H1 (cell line): ENCODE results near the gene ZBTB20. TPM values are rescaled to one million over a fixed set of nuclear protein-coding genes. Genes with fewer than 3 reads are reported as not detected.

ENCODE experiments used
- CTCF ChIA-PET: fragments of 300-600 bp; sonication (Branson Sonifier 250); formaldehyde crosslinking; loops from one replicate; lab custom pipeline; 2021; ENCODE audit not compliant: partially characterized antibody; lab: Charles Lee
- POLR2A ChIA-PET: fragments of 300-600 bp; sonication (Branson Sonifier 250); formaldehyde crosslinking; loops from one replicate; lab custom pipeline; 2021; ENCODE audit warnings: inconsistent platforms; ENCODE audit not compliant: partially characterized antibody; lab: Charles Lee
- DNase-seq, 2 experiments: peaks; one replicate each; pipeline versions ENCODE4 v3.0.0 to v3.0.0-alpha.2; 2010 to 2022; ENCODE audit warnings: low spot score in 2 of 2, low read depth in 1 of 2, mixed read lengths in 1 of 2
- FAIRE-seq: peaks from 2 replicates; lab custom pipeline; 2011; peaks lifted over from hg19 to GRCh38; lab: Jason Lieb, UNC
- H2AFZ ChIP-seq: 2 replicates; pipeline ENCODE4 v1.8.1; 2012; ENCODE audit warnings: low read length, inconsistent platforms
- H2AK5ac ChIP-seq: 2 replicates; pipeline ENCODE4 v1.6.1; 2013; ENCODE audit warnings: low read depth, low read length
- H2BK120ac ChIP-seq: replicated peaks from 2 replicates; pipeline ENCODE3; 2013; ENCODE audit warnings: low read depth, low read length, inconsistent platforms
- H2BK12ac ChIP-seq: 2 replicates; pipeline ENCODE4 v1.6.1; 2013; ENCODE audit warnings: low read depth, low read length
- H2BK15ac ChIP-seq: 2 replicates; pipeline ENCODE4 v1.6.1; 2013; ENCODE audit warnings: low read length
- H2BK20ac ChIP-seq: 2 replicates; pipeline ENCODE4 v1.6.1; 2013; ENCODE audit warnings: low read length
- H2BK5ac ChIP-seq: 2 replicates; pipeline ENCODE4 v1.6.1; 2013; ENCODE audit warnings: low read depth, low read length
- H3K14ac ChIP-seq: 2 replicates; pipeline ENCODE4 v1.6.1; 2013; ENCODE audit warnings: inconsistent platforms; ENCODE audit not compliant: insufficient read length
- H3K18ac ChIP-seq: 2 replicates; pipeline ENCODE4 v1.6.1; 2013; ENCODE audit warnings: low read length; ENCODE audit errors: extremely low read depth
- H3K23ac ChIP-seq: 2 replicates; pipeline ENCODE4 v1.6.1; 2013; ENCODE audit warnings: inconsistent platforms; ENCODE audit not compliant: insufficient read length
- H3K23me2 ChIP-seq: 2 replicates; pipeline ENCODE4 v1.6.1; 2013; ENCODE audit warnings: low read depth, low read length
- H3K27ac ChIP-seq: 2 replicates; pipeline ENCODE4 v1.6.1; 2011; ENCODE audit warnings: low read depth, low read length, inconsistent platforms
- H3K27me3 ChIP-seq, 4 experiments: replicated peaks in 1 of 4; 1 replicate in 1 of 4; 2 replicates in 3 of 4; pipeline versions ENCODE4 v1.6.1 to v1.8.1; 2011 to 2013; ENCODE audit warnings: low read length in 3 of 4, mild to moderate bottlenecking in 3 of 4, inconsistent platforms in 2 of 4, mixed read lengths in 2 of 4, moderate library complexity in 1 of 4; ENCODE audit not compliant: control insufficient read depth in 3 of 4, insufficient read depth in 3 of 4; ENCODE audit errors: extremely low read depth in 1 of 4
- H3K36me3 ChIP-seq, 4 experiments: 2 replicates each; pipeline versions ENCODE4 v1.6.1 to v1.8.1; 2011 to 2013; ENCODE audit warnings: mild to moderate bottlenecking in 4 of 4, low read length in 3 of 4, moderate library complexity in 2 of 4, control low read depth in 1 of 4, inconsistent platforms in 1 of 4; ENCODE audit not compliant: insufficient read depth in 4 of 4, control insufficient read depth in 2 of 4
- H3K4ac ChIP-seq: replicated peaks from 2 replicates; pipeline ENCODE3; 2013; ENCODE audit warnings: low read length, low read depth, mixed read lengths, inconsistent platforms; ENCODE audit not compliant: insufficient read length
- H3K4me1 ChIP-seq, 4 experiments: replicated peaks in 1 of 4; 1 replicate in 1 of 4; 2 replicates in 3 of 4; pipeline versions ENCODE4 v1.6.1 to v1.8.1; 2011 to 2013; ENCODE audit warnings: low read length in 3 of 4, inconsistent platforms in 2 of 4, mixed read lengths in 1 of 4; ENCODE audit not compliant: insufficient read depth in 4 of 4, control insufficient read depth in 3 of 4
- H3K4me2 ChIP-seq, 2 experiments: 2 replicates each; pipeline versions ENCODE4 v1.6.1 to v1.8.1; 2011 to 2013; ENCODE audit warnings: low read depth in 2 of 2, low read length in 2 of 2, control low read depth in 1 of 2, inconsistent platforms in 1 of 2, mild to moderate bottlenecking in 1 of 2; ENCODE audit not compliant: insufficient read depth in 1 of 2
- H3K4me3 ChIP-seq, 4 experiments: fragments of 200-600, 300-600 bp in 1 of 4; sonication (generic), shearing (Covaris generic), sonication (Bioruptor Twin) in 1 of 4; 2 replicates each; pipeline versions ENCODE4 v1.5.1 to v1.8.1; 2011 to 2016; ENCODE audit warnings: low read length in 4 of 4, low read depth in 3 of 4, control low read depth in 2 of 4, inconsistent platforms in 2 of 4, mild to moderate bottlenecking in 2 of 4, mixed read lengths in 1 of 4, moderate library complexity in 1 of 4; ENCODE audit not compliant: insufficient read depth in 2 of 4; ENCODE audit errors: extremely low read depth in 1 of 4
- H3K56ac ChIP-seq: replicated peaks from 2 replicates; pipeline ENCODE3; 2013; ENCODE audit warnings: low read depth, mild to moderate bottlenecking, mixed read lengths, low read length, inconsistent platforms; ENCODE audit not compliant: insufficient read length
- H3K79me1 ChIP-seq: 2 replicates; pipeline ENCODE4 v1.6.1; 2013; ENCODE audit warnings: low read depth, low read length, control low read depth
- H3K79me2 ChIP-seq, 2 experiments: 2 replicates each; pipeline versions ENCODE4 v1.6.1 to v1.8.1; 2012 to 2013; ENCODE audit warnings: low read length in 2 of 2, mild to moderate bottlenecking in 2 of 2, inconsistent platforms in 1 of 2; ENCODE audit not compliant: insufficient read depth in 2 of 2, control insufficient read depth in 1 of 2
- H3K9ac ChIP-seq, 4 experiments: replicated peaks in 1 of 4; 1 replicate in 1 of 4; 2 replicates in 3 of 4; pipeline versions ENCODE4 v1.6.1 to v1.8.1; 2011 to 2013; ENCODE audit warnings: low read depth in 3 of 4, low read length in 3 of 4, control low read depth in 2 of 4, mild to moderate bottlenecking in 2 of 4, moderate library complexity in 2 of 4, inconsistent platforms in 1 of 4; ENCODE audit errors: extremely low read depth in 1 of 4
- H3K9me3 ChIP-seq, 2 experiments: 2 replicates each; pipeline versions ENCODE4 v1.6.1 to v1.8.1; 2012 to 2013; ENCODE audit warnings: mild to moderate bottlenecking in 2 of 2, moderate library complexity in 2 of 2, control low read depth in 1 of 2, inconsistent platforms in 1 of 2, low read depth in 1 of 2, low read length in 1 of 2, mixed read lengths in 1 of 2; ENCODE audit not compliant: insufficient read depth in 2 of 2
- H4K20me1 ChIP-seq, 2 experiments: replicated peaks in 1 of 2; 2 replicates each; pipeline versions ENCODE3 to v1.8.1; 2011 to 2013; ENCODE audit warnings: inconsistent platforms in 2 of 2, low read length in 2 of 2, mild to moderate bottlenecking in 1 of 2; ENCODE audit not compliant: insufficient read depth in 2 of 2, control insufficient read depth in 1 of 2
- H4K5ac ChIP-seq: 2 replicates; pipeline ENCODE4 v1.6.1; 2013; ENCODE audit warnings: low read length, low read depth, mixed read lengths, inconsistent platforms; ENCODE audit not compliant: insufficient read length
- H4K8ac ChIP-seq: 2 replicates; pipeline ENCODE4 v1.8.0; 2013; ENCODE audit warnings: mild to moderate bottlenecking, moderate library complexity, low read length, inconsistent platforms; ENCODE audit not compliant: insufficient read depth; ENCODE audit errors: extremely low read depth
- H4K91ac ChIP-seq: replicated peaks from 2 replicates; pipeline ENCODE3; 2013; ENCODE audit warnings: low read length, mixed read lengths, inconsistent platforms; ENCODE audit not compliant: insufficient read length
- CTCF ChIP-seq, 3 experiments: IDR thresholded peaks; 1 replicate in 2 of 3; 2 replicates in 1 of 3; pipeline versions ENCODE4 v1.5.1 to v1.6.1; 2011; ENCODE audit warnings: low read length in 3 of 3, mild to moderate bottlenecking in 3 of 3, inconsistent platforms in 2 of 3, low read depth in 1 of 3, moderate library complexity in 1 of 3; ENCODE audit not compliant: insufficient read depth in 1 of 3; ENCODE audit errors: control extremely low read depth in 1 of 3
- NRF1 ChIP-seq: IDR thresholded peaks from 2 replicates; pipeline ENCODE4 v1.6.1; 2011; ENCODE audit warnings: mild to moderate bottlenecking, low read depth, low read length, improper control_type of control experiment
- RAD21 ChIP-seq, 2 experiments: IDR thresholded peaks in 1 of 2; conservative IDR thresholded peaks in 1 of 2; 2 replicates each; pipeline ENCODE4 v1.6.1; 2011; ENCODE audit warnings: low read depth in 2 of 2, low read length in 2 of 2, improper control_type of control experiment in 1 of 2, inconsistent platforms in 1 of 2, mild to moderate bottlenecking in 1 of 2, moderate library complexity in 1 of 2
- WGBS, 2 experiments: shearing (Covaris generic) in 1 of 2; methylation state at CpG; one replicate each; pipeline versions ENCODE4 v1.1.6 to v1.1.7; 2013 to 2015; ENCODE audit warnings: low lambda C conversion rate in 2 of 2, mixed read lengths in 2 of 2, inconsistent platforms in 1 of 2, low coverage in 1 of 2, missing lambda C conversion rate in 1 of 2; ENCODE audit not compliant: insufficient replicate concordance in 2 of 2, insufficient coverage in 1 of 2, insufficient read length in 1 of 2; ENCODE audit errors: extremely low coverage in 1 of 2, missing lambda C conversion rate in 1 of 2; 5-methylcytosine and 5-hydroxymethylcytosine counted together
- polyA plus RNA-seq, 7 experiments: library from polyadenylated mRNA; depleted of rRNA in 3 of 7; stranded (reverse) in 5 of 7; unstranded in 2 of 7; fragments of >200 nt in 5 of 7; fragments of 200-250 nt in 2 of 7; gene quantifications; 1 replicate in 5 of 7; 2 replicates in 1 of 7; 4 replicates in 1 of 7; pipeline versions ENCODE4 v1.2.1 to v1.2.3, GENCODE V29; 2011 to 2013; ENCODE audit warnings: missing spikeins in 2 of 7, mixed read lengths in 2 of 7
- total RNA-seq: library from RNA; stranded (reverse); fragmentation: NEBNext Ultra II Directional; extraction: Animal tissue kit (Norgen Biotek cat#: 25700); gene quantifications from 2 replicates; pipeline ENCODE4 v1.2.1, GENCODE V29; 2021

ZBTB20 gene
- total and polyA plus RNA-seq, 2 of the 8 experiments (the other 6 are each of a cell fraction or from before 2014, with no cell fraction given): 0.35 to 1.3 TPM

GRCh38 chr3:115085197-115085865, 61.8 kb downstream of the ZBTB20 start:
- H3K4me3 ChIP-seq: no peak overlapping the region
- DNase-seq (no peak), FAIRE-seq (peak; percentile 19)
- H4K8ac ChIP-seq: no peak overlapping the region
- ChIA-PET CTCF (interaction anchor here (0.7 to 2.1 kb wide), 20 partner anchors 8 to 772 kb away, joined by 3 to 13 read pairs (median 3); partner anchors contain the start of gene ZBTB20), POLR2A (no interaction called here)
- no peak overlapping the region for H3K27ac ChIP-seq
- H3K79me2 ChIP-seq: no peaks in the 10 kb centered on the region
- H3K4ac ChIP-seq: no peak overlapping the region
- H3K79me1 ChIP-seq: no peaks in the 10 kb centered on the region
- no peaks in the 10 kb centered on the region for H4K20me1 ChIP-seq
- H3K56ac ChIP-seq: no peak overlapping the region
- H2BK20ac ChIP-seq: no peak overlapping the region
- no peak overlapping the region for H2BK5ac ChIP-seq
- H2AFZ ChIP-seq: no peak overlapping the region
- no peak overlapping the region for H3K14ac ChIP-seq
- WGBS, 2 experiments: 89% methylated on average over 2 of the region's 2 CpGs; no CpG with 5 or more reads in 1 of the 2 experiments
- H3K23ac ChIP-seq: no peak overlapping the region
- H4K5ac ChIP-seq: no peak overlapping the region
- H3K4me1 ChIP-seq: 0 out of 7 replicates have a peak, but pooled peaks cover 0 to 2% (median 0%) of the 10 kb centered on the region in 4 experiments
- no peak overlapping the region for H3K18ac ChIP-seq
- no peaks in the 10 kb centered on the region for H3K9me3 ChIP-seq
- no peaks in the 10 kb centered on the region for H3K23me2 ChIP-seq
- H3K4me2 ChIP-seq: no peak overlapping the region
- H4K91ac ChIP-seq: no peak overlapping the region
- H3K9ac ChIP-seq: no peak overlapping the region
- no peak overlapping the region for H2BK15ac ChIP-seq
- H2AK5ac ChIP-seq: no peak overlapping the region
- no peak overlapping the region for H2BK120ac ChIP-seq
- H3K27me3 ChIP-seq: no peaks in the 10 kb centered on the region
- TF ChIP-seq RAD21 (IDR thresholded peaks at IDR 0.05 in 1 of 2, conservative IDR thresholded peaks at IDR 0.05 in 1 of 2; ENCODE audit: low read depth in 2 of 2, low read length in 2 of 2) (0 out of 4 replicates have a peak, but pooled peaks of 1 of the 2 experiments have one; percentile 14), NRF1 (no peak), CTCF (IDR thresholded peaks at IDR 0.05; ENCODE audit: control extremely low read depth in 1 of 3, insufficient read depth in 1 of 3, low read depth in 1 of 3, low read length in 3 of 3) (peak in 2 of 3 experiments; percentile 24 to 44; a peak in 2 of 4 replicates)
- H3K36me3 ChIP-seq: no peaks in the 10 kb centered on the region
- H2BK12ac ChIP-seq: no peak overlapping the region
